Panc1 (cell line): ENCODE data around the gene SMTNL2. TPM values are rescaled to one million over a fixed set of nuclear protein-coding genes. Genes with fewer than 3 reads are reported as not detected.

ENCODE experiments used
- ATAC-seq: fragments of 200-7000 bp; cut with Tn5 transposase; 2 replicates; pipeline ENCODE4 v1.9.1; 2020; ENCODE audit warnings: mild to moderate bottlenecking, moderate library complexity
- BruUV-seq: library from RNA; stranded (reverse); fragments of 400-500 nt; replicated peaks from 2 replicates; lab custom pipeline; 2021; lab: Mats Ljungman, UMichigan
- CTCF ChIA-PET: fragments of 300-600 bp; sonication (Branson Sonifier 250); formaldehyde crosslinking; loops from one replicate; lab custom pipeline; 2022; ENCODE audit warnings: antibody characterized with exemption; lab: Charles Lee
- POLR2A ChIA-PET: fragments of 300-600 bp; sonication (Branson Sonifier 250); formaldehyde crosslinking; loops from one replicate; lab custom pipeline; 2022; ENCODE audit warnings: antibody characterized with exemption; lab: Charles Lee
- DNase-seq: peaks from one replicate; pipeline ENCODE4 v3.0.0-alpha.2; 2010; ENCODE audit warnings: low read depth, low spot score
- H3K27ac ChIP-seq: 2 replicates; pipeline ENCODE4 v1.5.1; 2011; ENCODE audit warnings: mild to moderate bottlenecking, low read length, inconsistent platforms
- H3K27me3 ChIP-seq: fragments of 200-500 bp; sonication (Bioruptor generic); 2 replicates; pipeline ENCODE4 v1.6.0; 2014; ENCODE audit warnings: low read length, inconsistent platforms; ENCODE audit not compliant: control insufficient read depth, insufficient read depth
- H3K36me3 ChIP-seq: fragments of 200-500 bp; sonication (Bioruptor generic); 2 replicates; pipeline ENCODE4 v1.5.1; 2014; ENCODE audit warnings: inconsistent platforms, mild to moderate bottlenecking, low read length, moderate library complexity; ENCODE audit not compliant: control insufficient read depth, insufficient read depth
- H3K4me1 ChIP-seq: 2 replicates; pipeline ENCODE4 v1.5.1; 2011; ENCODE audit warnings: inconsistent platforms, mild to moderate bottlenecking, low read length, moderate library complexity; ENCODE audit not compliant: control insufficient read depth, insufficient read depth
- H3K4me3 ChIP-seq, 2 experiments: 2 replicates each; pipeline ENCODE4 v1.5.1; 2011 to 2012; ENCODE audit warnings: low read depth in 2 of 2, low read length in 2 of 2, mild to moderate bottlenecking in 2 of 2, inconsistent platforms in 1 of 2, moderate library complexity in 1 of 2
- H3K9me3 ChIP-seq: fragments of 200-500 bp; sonication (Bioruptor generic); 2 replicates; pipeline ENCODE4 v1.5.1; 2014; ENCODE audit warnings: low read depth, mild to moderate bottlenecking, inconsistent platforms, low read length, moderate library complexity; ENCODE audit not compliant: control insufficient read depth, insufficient read depth
- POLR2AphosphoS5 ChIP-seq: IDR thresholded peaks from 2 replicates; pipeline ENCODE4 v1.6.1; 2012; ENCODE audit warnings: mild to moderate bottlenecking, low read depth, low read length, moderate library complexity
- SIN3A ChIP-seq: IDR thresholded peaks from 2 replicates; pipeline ENCODE4 v1.6.1; 2012; ENCODE audit warnings: low read depth, mild to moderate bottlenecking, low read length, moderate library complexity, borderline replicate concordance; ENCODE audit not compliant: insufficient read depth
- TCF7L2 ChIP-seq: IDR thresholded peaks from 2 replicates; pipeline ENCODE4 v1.6.1; 2011; ENCODE audit warnings: mild to moderate bottlenecking, low read depth, low read length, inconsistent platforms
- in situ Hi-C: cut with HindIII; loops from 2 replicates; pipeline ENCODE4 v1.10.0; 2016; ENCODE audit warnings: low sequenced_read_pairs, low pct_unique_long_range_greater_than_20kb
- intact Hi-C: fragments of 100-400 bp; cut with micrococcal nuclease; formaldehyde crosslinking; loops from one replicate; pipeline ENCODE4 v1.10.0; 2022; ENCODE audit not compliant: unreplicated experiment
- total RNA-seq: library from RNA; stranded (reverse); gene quantifications from one replicate; pipeline ENCODE4 v1.2.1, GENCODE V29; 2021; ENCODE audit not compliant: unreplicated experiment
- TF ChIP-seq, protein P1 (sequence below), 2 experiments: IDR thresholded peaks; 2 replicates each; pipeline ENCODE4 v1.6.1; 2011 to 2012; ENCODE audit warnings: low read depth in 2 of 2, control low read depth in 1 of 2, low read length in 1 of 2, mild to moderate bottlenecking in 1 of 2, moderate library complexity in 1 of 2; ENCODE audit not compliant: insufficient read depth in 1 of 2
- TF ChIP-seq, protein P2 (sequence below): fragments of 450-650 bp; IDR thresholded peaks from 2 replicates; pipeline ENCODE4 v1.5.1; 2017; ENCODE audit warnings: mild to moderate bottlenecking

SMTNL2 gene
- total RNA-seq, 1 experiment from 2014 or later = not detected

DNA sequence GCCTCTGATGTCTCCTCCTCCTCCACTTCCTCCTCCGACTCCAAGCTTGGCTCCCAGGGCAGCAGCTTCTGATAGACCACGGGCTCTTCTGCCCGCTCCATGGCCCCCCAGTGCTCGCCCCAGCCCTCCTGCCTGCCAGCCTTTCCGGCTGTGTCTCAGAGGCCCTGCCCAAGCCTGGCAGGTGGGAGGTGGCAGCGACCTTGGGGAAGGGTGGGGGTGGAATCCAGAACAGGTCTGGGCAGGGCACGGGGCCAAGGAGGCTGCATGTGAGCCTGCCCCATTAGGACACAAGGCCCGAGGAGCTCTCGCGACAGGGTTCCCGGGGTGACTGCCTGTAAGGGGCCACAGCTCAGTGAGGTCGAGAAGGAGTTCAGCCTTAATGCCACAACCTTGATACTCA, 23.9 kb upstream of the SMTNL2 start, which contains the start of gene GGT6:
Gene GGT6 (minus strand): TSS at position 157 of the 400 bp plus-strand sequence. CDS start 56 bp downstream, at position 101.
- no peak for ATAC-seq
- no peaks in the 10 kb centered on the region for H3K9me3 ChIP-seq
- ChIA-PET CTCF (no interaction called here), POLR2A (no interaction called here)
- H3K27me3 ChIP-seq = no peaks in the 10 kb centered on the region
- no peak within 1 kb of the TSS for H3K4me3 ChIP-seq
- BruUV-seq = no TSS peak
- TF ChIP-seq, protein P1, sequence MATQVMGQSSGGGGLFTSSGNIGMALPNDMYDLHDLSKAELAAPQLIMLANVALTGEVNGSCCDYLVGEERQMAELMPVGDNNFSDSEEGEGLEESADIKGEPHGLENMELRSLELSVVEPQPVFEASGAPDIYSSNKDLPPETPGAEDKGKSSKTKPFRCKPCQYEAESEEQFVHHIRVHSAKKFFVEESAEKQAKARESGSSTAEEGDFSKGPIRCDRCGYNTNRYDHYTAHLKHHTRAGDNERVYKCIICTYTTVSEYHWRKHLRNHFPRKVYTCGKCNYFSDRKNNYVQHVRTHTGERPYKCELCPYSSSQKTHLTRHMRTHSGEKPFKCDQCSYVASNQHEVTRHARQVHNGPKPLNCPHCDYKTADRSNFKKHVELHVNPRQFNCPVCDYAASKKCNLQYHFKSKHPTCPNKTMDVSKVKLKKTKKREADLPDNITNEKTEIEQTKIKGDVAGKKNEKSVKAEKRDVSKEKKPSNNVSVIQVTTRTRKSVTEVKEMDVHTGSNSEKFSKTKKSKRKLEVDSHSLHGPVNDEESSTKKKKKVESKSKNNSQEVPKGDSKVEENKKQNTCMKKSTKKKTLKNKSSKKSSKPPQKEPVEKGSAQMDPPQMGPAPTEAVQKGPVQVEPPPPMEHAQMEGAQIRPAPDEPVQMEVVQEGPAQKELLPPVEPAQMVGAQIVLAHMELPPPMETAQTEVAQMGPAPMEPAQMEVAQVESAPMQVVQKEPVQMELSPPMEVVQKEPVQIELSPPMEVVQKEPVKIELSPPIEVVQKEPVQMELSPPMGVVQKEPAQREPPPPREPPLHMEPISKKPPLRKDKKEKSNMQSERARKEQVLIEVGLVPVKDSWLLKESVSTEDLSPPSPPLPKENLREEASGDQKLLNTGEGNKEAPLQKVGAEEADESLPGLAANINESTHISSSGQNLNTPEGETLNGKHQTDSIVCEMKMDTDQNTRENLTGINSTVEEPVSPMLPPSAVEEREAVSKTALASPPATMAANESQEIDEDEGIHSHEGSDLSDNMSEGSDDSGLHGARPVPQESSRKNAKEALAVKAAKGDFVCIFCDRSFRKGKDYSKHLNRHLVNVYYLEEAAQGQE (IDR thresholded peaks at IDR 0.05; ENCODE audit: insufficient read depth in 1 of 2, low read depth in 2 of 2, low read length in 1 of 2) = no peak
- no peak for TF ChIP-seq TCF7L2
- no peak for TF ChIP-seq SIN3A
- TF ChIP-seq POLR2AphosphoS5 = no peak
- TF ChIP-seq, protein P2, sequence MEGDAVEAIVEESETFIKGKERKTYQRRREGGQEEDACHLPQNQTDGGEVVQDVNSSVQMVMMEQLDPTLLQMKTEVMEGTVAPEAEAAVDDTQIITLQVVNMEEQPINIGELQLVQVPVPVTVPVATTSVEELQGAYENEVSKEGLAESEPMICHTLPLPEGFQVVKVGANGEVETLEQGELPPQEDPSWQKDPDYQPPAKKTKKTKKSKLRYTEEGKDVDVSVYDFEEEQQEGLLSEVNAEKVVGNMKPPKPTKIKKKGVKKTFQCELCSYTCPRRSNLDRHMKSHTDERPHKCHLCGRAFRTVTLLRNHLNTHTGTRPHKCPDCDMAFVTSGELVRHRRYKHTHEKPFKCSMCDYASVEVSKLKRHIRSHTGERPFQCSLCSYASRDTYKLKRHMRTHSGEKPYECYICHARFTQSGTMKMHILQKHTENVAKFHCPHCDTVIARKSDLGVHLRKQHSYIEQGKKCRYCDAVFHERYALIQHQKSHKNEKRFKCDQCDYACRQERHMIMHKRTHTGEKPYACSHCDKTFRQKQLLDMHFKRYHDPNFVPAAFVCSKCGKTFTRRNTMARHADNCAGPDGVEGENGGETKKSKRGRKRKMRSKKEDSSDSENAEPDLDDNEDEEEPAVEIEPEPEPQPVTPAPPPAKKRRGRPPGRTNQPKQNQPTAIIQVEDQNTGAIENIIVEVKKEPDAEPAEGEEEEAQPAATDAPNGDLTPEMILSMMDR = no peak
- no peaks in the 10 kb centered on the region for H3K36me3 ChIP-seq
- peaks cover 6% of the 10 kb centered on the region for H3K4me1 ChIP-seq
- DNase-seq = no peak
- H3K27ac ChIP-seq = no peak within 1 kb of the TSS
- intact Hi-C loops = no loop called here
- in situ Hi-C loops = no loop called here

DNA sequence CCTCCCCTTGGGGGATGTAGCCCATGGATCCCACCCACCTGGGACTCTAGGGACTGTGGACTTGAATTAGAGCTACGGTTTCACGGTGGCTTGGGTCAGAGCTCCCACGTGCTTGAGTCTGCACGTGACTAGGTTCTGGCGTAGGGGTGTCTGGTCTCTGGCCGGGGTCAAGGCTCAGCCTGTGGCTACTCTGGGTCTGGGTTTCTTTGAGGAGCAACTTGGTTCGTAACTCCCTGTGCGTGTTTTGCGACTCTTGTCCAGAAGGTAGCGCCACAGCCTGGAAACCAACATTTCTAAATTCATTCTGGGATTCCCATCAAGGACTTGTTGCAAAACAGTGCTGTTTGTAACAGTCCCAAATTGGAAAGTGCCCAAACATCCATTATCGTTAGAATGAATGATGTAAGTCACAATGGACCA, 23.5 kb upstream of the SMTNL2 start:
- BruUV-seq = no TSS peak
- in situ Hi-C loops = no loop called here

More for the DNA sequence above, 23.5 kb upstream of the SMTNL2 start:
- no peak overlapping the region for H3K27ac ChIP-seq
- TF ChIP-seq, protein P1 (IDR thresholded peaks at IDR 0.05; ENCODE audit: insufficient read depth in 1 of 2, low read depth in 2 of 2, low read length in 1 of 2) = no peak
- TF ChIP-seq POLR2AphosphoS5 (no peak), SIN3A (no peak), TCF7L2 (no peak)
- TF ChIP-seq, protein P2 = no peak; the same call in 1 of the 2 replicates
- no peaks in the 10 kb centered on the region for H3K36me3 ChIP-seq
- intact Hi-C loops = no loop called here
- no peak for DNase-seq
- no peaks in the 10 kb centered on the region for H3K27me3 ChIP-seq
- H3K4me1 ChIP-seq = peaks cover 4% of the 10 kb centered on the region
- ChIA-PET CTCF (no interaction called here), POLR2A (no interaction called here)
- no peak for ATAC-seq
- no peak overlapping the region for H3K4me3 ChIP-seq
- H3K9me3 ChIP-seq = no peaks in the 10 kb centered on the region
